Dendritic cell treated with granulocyte-macrophage colony-stimulating factor and Interleukin-4, amounts not matched to agents 40 ng/mL and 50 ng/mL, for 4 days (primary cell): ENCODE measurements around the gene HERC3.
A peak's percentile ranks its signal among the peaks of the same experiment; 100 is the strongest.

ENCODE experiments used
- H3K27ac Mint-ChIP-seq: one replicate; pipeline ENCODE4 v1.8.0; 2022; ENCODE audit warnings: mild to moderate bottlenecking, mixed read lengths
- H3K27me3 Mint-ChIP-seq: one replicate; pipeline ENCODE4 v1.8.0; 2022; ENCODE audit warnings: mild to moderate bottlenecking, mixed read lengths
- H3K36me3 Mint-ChIP-seq: one replicate; pipeline ENCODE4 v1.8.0; 2022; ENCODE audit warnings: low read depth, mixed read lengths
- H3K4me1 Mint-ChIP-seq: one replicate; pipeline ENCODE4 v1.8.0; 2022; ENCODE audit warnings: low read depth, mixed read lengths
- H3K4me3 Mint-ChIP-seq: one replicate; pipeline ENCODE4 v1.8.0; 2022; ENCODE audit warnings: mild to moderate bottlenecking, moderate library complexity, mixed read lengths
- H3K9me3 Mint-ChIP-seq: one replicate; pipeline ENCODE4 v1.8.0; 2022; ENCODE audit warnings: mixed read lengths
- intact Hi-C: fragments of 100-400 bp; cut with micrococcal nuclease; formaldehyde crosslinking; loops from one replicate; pipeline ENCODE4 v1.15.0; 2022

The HERC3 gene

GRCh38 chr4:88659055-88659889, 67.0 kb downstream of the HERC3 start:
- intact Hi-C loops, result loop anchor here (5.0 kb wide), 1 partner anchor 122 kb away; no protein-coding TSS in a partner anchor
- Mint-ChIP-seq H3K9me3 (no peaks in the 10 kb centered on the region), H3K4me1 (no peaks in the 10 kb centered on the region), H3K27ac (no peak overlapping the region), H3K36me3 (peaks cover 96% of the 10 kb centered on the region), H3K27me3 (no peaks in the 10 kb centered on the region), H3K4me3 (no peak overlapping the region)

GRCh38 chr4:88659890-88660208, 67.6 kb downstream of the HERC3 start:
- no peaks in the 10 kb centered on the region for H3K4me1 Mint-ChIP-seq
- H3K36me3 Mint-ChIP-seq, result peaks cover 99% of the 10 kb centered on the region
- no peak overlapping the region for H3K27ac Mint-ChIP-seq
- H3K27me3 Mint-ChIP-seq, result no peaks in the 10 kb centered on the region
- intact Hi-C loops, result loop anchor here (5.0 kb wide), 1 partner anchor 123 kb away; no protein-coding TSS in a partner anchor
- H3K4me3 Mint-ChIP-seq, result no peak overlapping the region
- no peaks in the 10 kb centered on the region for H3K9me3 Mint-ChIP-seq

DNA sequence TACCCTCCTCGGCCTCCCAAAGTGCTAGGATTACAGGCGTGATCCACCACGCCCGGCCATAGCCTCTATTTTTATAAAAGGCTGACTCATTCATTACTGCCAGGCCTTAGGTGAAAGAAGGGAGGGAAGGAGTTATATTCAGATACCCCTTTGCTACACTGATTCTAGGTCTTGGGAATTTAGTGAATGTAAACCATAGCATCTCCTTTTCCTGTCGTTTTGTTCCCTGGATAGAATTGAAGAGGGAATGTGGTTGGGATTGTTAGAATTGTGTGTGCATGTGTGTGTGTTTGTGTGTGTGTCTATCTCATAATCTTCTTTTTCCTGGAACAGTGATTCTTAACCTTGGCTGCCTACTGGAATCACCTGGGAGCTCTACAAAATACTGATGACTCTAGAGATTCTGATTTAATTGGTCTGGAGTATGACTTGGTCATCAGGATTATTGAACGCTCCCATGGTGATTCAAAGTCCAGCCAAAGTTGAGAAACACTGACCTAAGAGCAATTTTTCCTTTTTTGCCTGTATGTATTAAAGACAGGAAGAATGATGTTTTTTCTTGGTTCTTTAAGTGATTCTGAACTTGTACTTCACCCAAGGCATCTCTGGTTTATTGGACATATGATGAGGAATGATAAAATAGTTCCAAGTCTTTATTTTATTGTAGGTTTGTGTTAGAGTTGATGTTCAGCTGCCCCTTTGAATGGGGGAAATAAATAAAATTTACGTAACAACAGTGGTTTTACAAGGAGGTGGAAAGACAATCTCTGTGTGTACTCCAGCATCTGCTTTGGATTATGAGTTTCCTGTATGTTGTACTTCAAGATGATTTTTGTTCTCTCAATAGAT, 68.4 kb downstream of the HERC3 start:
- intact Hi-C loops, result no loop called here
- H3K36me3 Mint-ChIP-seq, result peaks cover 99% of the 10 kb centered on the region
- no peak overlapping the region for H3K4me3 Mint-ChIP-seq
- H3K4me1 Mint-ChIP-seq, result no peaks in the 10 kb centered on the region
- H3K27me3 Mint-ChIP-seq, result no peaks in the 10 kb centered on the region
- no peaks in the 10 kb centered on the region for H3K9me3 Mint-ChIP-seq
- no peak overlapping the region for H3K27ac Mint-ChIP-seq

GRCh38 chr4:88661739-88662138, 69.5 kb downstream of the HERC3 start:
- no peak overlapping the region for H3K27ac Mint-ChIP-seq
- no peaks in the 10 kb centered on the region for H3K9me3 Mint-ChIP-seq
- no peak overlapping the region for H3K4me3 Mint-ChIP-seq
- H3K36me3 Mint-ChIP-seq, result peaks cover 97% of the 10 kb centered on the region
- intact Hi-C loops, result no loop called here
- no peaks in the 10 kb centered on the region for H3K27me3 Mint-ChIP-seq
- no peaks in the 10 kb centered on the region for H3K4me1 Mint-ChIP-seq

DNA sequence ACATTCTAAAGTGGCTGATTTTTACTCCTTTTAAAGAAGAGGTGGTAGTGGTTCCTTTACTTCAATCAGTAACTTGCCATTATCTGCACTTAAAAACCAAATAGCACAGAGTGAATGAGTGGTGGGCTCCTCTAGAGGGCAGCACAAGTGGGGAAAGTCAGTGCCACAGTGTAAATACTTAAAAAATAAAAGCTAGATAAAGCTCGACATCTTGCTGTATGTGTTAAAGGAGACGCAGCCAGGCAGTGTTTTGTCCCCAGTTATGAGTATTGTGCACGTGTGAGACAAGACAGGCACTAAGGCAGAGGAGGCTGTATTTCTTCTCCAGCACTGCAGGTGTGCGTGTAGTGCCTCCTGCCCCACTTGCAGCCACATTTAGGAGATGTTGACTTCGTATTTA, 80.7 kb downstream of the HERC3 start:
- no peaks in the 10 kb centered on the region for H3K9me3 Mint-ChIP-seq
- no peaks in the 10 kb centered on the region for H3K4me1 Mint-ChIP-seq
- H3K36me3 Mint-ChIP-seq, result peaks cover 89% of the 10 kb centered on the region
- no peaks in the 10 kb centered on the region for H3K27me3 Mint-ChIP-seq
- no peak overlapping the region for H3K4me3 Mint-ChIP-seq
- intact Hi-C loops, result no loop called here
- no peak overlapping the region for H3K27ac Mint-ChIP-seq

GRCh38 chr4:88673886-88674285, 81.6 kb downstream of the HERC3 start:
- Mint-ChIP-seq H3K4me3 (no peak overlapping the region), H3K9me3 (no peaks in the 10 kb centered on the region), H3K4me1 (no peaks in the 10 kb centered on the region), H3K27me3 (no peaks in the 10 kb centered on the region), H3K27ac (no peak overlapping the region), H3K36me3 (peaks cover 89% of the 10 kb centered on the region)
- intact Hi-C loops, result no loop called here

DNA sequence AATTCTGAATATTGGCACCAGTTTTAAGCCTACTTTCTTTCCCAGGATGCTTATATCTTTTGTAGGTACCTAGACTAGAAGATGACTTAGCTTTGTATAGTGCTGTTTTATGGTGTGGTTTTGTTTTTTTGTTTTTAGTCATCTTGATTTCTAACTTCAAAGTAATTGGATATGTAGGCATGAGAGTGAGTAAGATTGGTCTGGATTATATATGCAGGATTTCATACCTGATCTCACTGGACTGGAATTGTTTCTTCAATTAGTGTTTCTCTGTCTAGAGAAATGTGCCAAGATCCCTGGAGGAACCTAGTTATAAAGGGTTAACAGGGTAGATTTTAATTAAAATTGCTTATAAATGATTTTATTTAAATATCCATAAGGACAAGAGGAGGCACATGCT, 82.3 kb downstream of the HERC3 start:
- H3K4me1 Mint-ChIP-seq, result no peaks in the 10 kb centered on the region
- no peak overlapping the region for H3K27ac Mint-ChIP-seq
- H3K36me3 Mint-ChIP-seq, result peaks cover 89% of the 10 kb centered on the region
- no peaks in the 10 kb centered on the region for H3K27me3 Mint-ChIP-seq
- H3K9me3 Mint-ChIP-seq, result no peaks in the 10 kb centered on the region
- intact Hi-C loops, result no loop called here
- no peak overlapping the region for H3K4me3 Mint-ChIP-seq

DNA sequence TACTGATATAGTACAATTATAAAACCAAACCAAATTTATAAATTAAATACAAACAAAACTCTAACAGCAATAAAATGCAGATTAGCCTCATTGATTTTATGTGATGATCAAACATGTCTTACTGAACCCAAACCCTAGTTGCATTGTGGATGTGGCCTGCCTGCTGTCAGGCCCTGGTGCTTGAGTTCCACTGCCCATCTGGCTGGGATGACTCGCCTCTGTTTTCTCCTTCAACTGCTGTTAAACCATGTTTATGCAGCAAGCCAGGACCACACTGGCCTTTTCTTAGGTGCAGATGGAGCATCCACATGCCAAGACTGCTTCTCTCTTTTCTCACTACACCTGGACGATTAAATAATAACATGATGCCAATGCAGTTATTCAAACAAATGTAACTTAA, 82.7 kb downstream of the HERC3 start:
- Mint-ChIP-seq H3K4me1 (no peaks in the 10 kb centered on the region), H3K27ac (no peak overlapping the region), H3K27me3 (no peaks in the 10 kb centered on the region), H3K36me3 (peaks cover 89% of the 10 kb centered on the region), H3K4me3 (no peak overlapping the region), H3K9me3 (no peaks in the 10 kb centered on the region)
- intact Hi-C loops, result no loop called here

GRCh38 chr4:88675543-88675942, 83.3 kb downstream of the HERC3 start:
- H3K9me3 Mint-ChIP-seq, result no peaks in the 10 kb centered on the region
- H3K27ac Mint-ChIP-seq, result no peak overlapping the region
- no peaks in the 10 kb centered on the region for H3K4me1 Mint-ChIP-seq
- H3K36me3 Mint-ChIP-seq, result peaks cover 87% of the 10 kb centered on the region
- intact Hi-C loops, result no loop called here
- no peaks in the 10 kb centered on the region for H3K27me3 Mint-ChIP-seq
- H3K4me3 Mint-ChIP-seq, result no peak overlapping the region

DNA sequence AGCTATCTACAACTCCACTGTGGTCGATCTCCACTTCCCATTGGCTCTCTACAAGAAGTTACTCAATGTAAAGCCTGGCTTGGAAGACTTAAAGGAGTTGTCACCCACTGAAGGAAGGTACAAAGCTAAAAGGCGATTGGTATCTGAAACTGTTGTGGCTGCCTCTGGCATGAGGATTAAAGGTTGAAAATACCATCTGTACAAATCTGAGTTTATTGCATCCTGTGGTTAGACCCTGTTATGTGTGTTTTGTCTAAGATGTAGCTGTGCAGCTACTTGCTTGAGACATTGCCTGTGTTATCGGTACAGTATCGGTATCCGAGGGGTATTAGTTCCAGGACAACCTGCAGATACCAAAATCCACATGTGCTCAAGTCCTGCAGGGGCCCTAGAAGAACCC, 88.9 kb downstream of the HERC3 start:
- H3K4me1 Mint-ChIP-seq, result no peaks in the 10 kb centered on the region
- H3K9me3 Mint-ChIP-seq, result no peaks in the 10 kb centered on the region
- H3K27ac Mint-ChIP-seq, result no peak overlapping the region
- H3K27me3 Mint-ChIP-seq, result no peaks in the 10 kb centered on the region
- intact Hi-C loops, result no loop called here
- peaks cover 87% of the 10 kb centered on the region for H3K36me3 Mint-ChIP-seq
- H3K4me3 Mint-ChIP-seq, result no peak overlapping the region

GRCh38 chr4:88690355-88690754, 98.1 kb downstream of the HERC3 start:
- intact Hi-C loops, result no loop called here
- no peaks in the 10 kb centered on the region for H3K9me3 Mint-ChIP-seq

DNA sequence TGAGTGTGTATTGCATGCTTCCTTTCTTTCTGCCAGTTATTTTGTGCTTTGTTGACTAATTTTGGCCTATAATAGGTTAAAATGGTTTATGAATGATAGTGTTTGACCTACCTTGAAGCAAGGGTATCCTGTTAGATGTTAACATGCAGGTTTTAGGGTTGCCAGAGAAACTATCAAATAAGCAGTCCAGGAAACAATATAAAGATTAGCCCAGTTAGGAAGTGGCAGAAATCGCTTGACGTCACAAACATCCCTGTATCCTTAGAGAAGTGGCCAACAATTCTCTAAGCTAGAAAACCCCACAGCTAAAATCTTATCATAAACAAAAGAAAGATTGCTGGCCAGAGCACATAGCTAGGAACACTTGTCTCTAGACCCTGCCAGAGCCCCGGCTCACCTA, 101.5 kb downstream of the HERC3 start:
- H3K27me3 Mint-ChIP-seq, result no peaks in the 10 kb centered on the region
- H3K4me3 Mint-ChIP-seq, result no peak overlapping the region
- intact Hi-C loops, result no loop called here
- peaks cover 14% of the 10 kb centered on the region for H3K4me1 Mint-ChIP-seq
- no peak overlapping the region for H3K27ac Mint-ChIP-seq
- H3K36me3 Mint-ChIP-seq, result peaks cover 71% of the 10 kb centered on the region
- peaks cover 6% of the 10 kb centered on the region for H3K9me3 Mint-ChIP-seq

More at GRCh38 chr4:88690355-88690754, 98.1 kb downstream of the HERC3 start:
- Mint-ChIP-seq H3K27ac (no peak overlapping the region), H3K27me3 (no peaks in the 10 kb centered on the region), H3K4me3 (no peak overlapping the region), H3K36me3 (peaks cover 76% of the 10 kb centered on the region), H3K4me1 (no peaks in the 10 kb centered on the region)

GRCh38 chr4:88696630-88697029, 104.3 kb downstream of the HERC3 start:
- Mint-ChIP-seq H3K4me1 (peaks cover 14% of the 10 kb centered on the region), H3K9me3 (peaks cover 6% of the 10 kb centered on the region), H3K27me3 (no peaks in the 10 kb centered on the region), H3K27ac (peak overlapping the region; percentile 70), H3K36me3 (peaks cover 59% of the 10 kb centered on the region), H3K4me3 (no peak overlapping the region)
- intact Hi-C loops, result no loop called here

- intact Hi-C loops, result no loop called here
- Mint-ChIP-seq H3K27me3 (no peaks in the 10 kb centered on the region), H3K36me3 (peaks cover 58% of the 10 kb centered on the region), H3K9me3 (peaks cover 6% of the 10 kb centered on the region), H3K4me3 (peak overlapping the region; percentile 82), H3K27ac (peak overlapping the region; percentile 70), H3K4me1 (peaks cover 14% of the 10 kb centered on the region)
Observed at GRCh38 chr4:88697141-88697540, 104.9 kb downstream of the HERC3 start.
